Measurements from ENCODE around the gene SEPTIN1. TPM values are rescaled to one million over a fixed set of nuclear protein-coding genes. Genes with fewer than 3 reads are reported as not detected.

The SEPTIN1 gene
- total and polyA plus RNA-seq, 2 of the 13 experiments (the other 11 are each of a cell fraction or from before 2014, with no cell fraction given): 0.18 to 0.67 TPM

GRCh38 chr16:30394592-30395154 is 12.3 kb upstream of the SEPTIN1 start (continued):
- peak; percentile 45; the same call in 1 of the 2 replicates for TF ChIP-seq ELF4 (CRISPR knock-in tag; IDR thresholded peaks at IDR 0.05; ENCODE audit: borderline replicate concordance)
- no peak for TF ChIP-seq ATF2 (CRISPR knock-in tag; IDR thresholded peaks at IDR 0.05)
- TF ChIP-seq NFE2L1 (CRISPR knock-in tag; IDR thresholded peaks at IDR 0.05; ENCODE audit: borderline replicate concordance): no peak
- TF ChIP-seq ZNF431 (CRISPR knock-in tag; IDR thresholded peaks at IDR 0.05; ENCODE audit: borderline replicate concordance, low read depth): no peak
- no peak for TF ChIP-seq ZNF781 (CRISPR knock-in tag; IDR thresholded peaks at IDR 0.05; ENCODE audit: borderline replicate concordance, not compliant biosample characterization)
- no peak for TF ChIP-seq THRA (CRISPR knock-in tag; IDR thresholded peaks at IDR 0.05; ENCODE audit: borderline replicate concordance)
- TF ChIP-seq MBNL3 (CRISPR knock-in tag; conservative IDR thresholded peaks at IDR 0.05): no peak
- no peak for TF ChIP-seq ZNF468 (CRISPR knock-in tag; IDR thresholded peaks at IDR 0.05)
- TF ChIP-seq TMF1 (CRISPR knock-in tag; IDR thresholded peaks at IDR 0.05; ENCODE audit: low read depth): no peak
- TF ChIP-seq MED13 (CRISPR knock-in tag; IDR thresholded peaks at IDR 0.05): no peak
- TF ChIP-seq ZNF772 (CRISPR knock-in tag; IDR thresholded peaks at IDR 0.05): 0 out of 2 replicates have a peak, but pooled peaks have one; percentile 25
- TF ChIP-seq ZNF75D (CRISPR knock-in tag; IDR thresholded peaks at IDR 0.05; ENCODE audit: borderline replicate concordance): peak; percentile 71; the same call in 1 of the 2 replicates
- TF ChIP-seq ZNF264 (CRISPR knock-in tag; IDR thresholded peaks at IDR 0.05): 0 out of 2 replicates have a peak, but pooled peaks have one; percentile 15
- TF ChIP-seq ZNF558 (CRISPR knock-in tag; IDR thresholded peaks at IDR 0.05; ENCODE audit: borderline replicate concordance): 0 out of 2 replicates have a peak, but pooled peaks have one; percentile 53
- 0 out of 2 replicates have a peak, but pooled peaks have one; percentile 79 for TF ChIP-seq ZNF432 (CRISPR knock-in tag; IDR thresholded peaks at IDR 0.05; ENCODE audit: borderline replicate concordance)
- 0 out of 2 replicates have a peak, but pooled peaks have one; percentile 21 for TF ChIP-seq ZNF703 (CRISPR knock-in tag; IDR thresholded peaks at IDR 0.05; ENCODE audit: borderline replicate concordance)
- no peak for TF ChIP-seq ZNF484 (CRISPR knock-in tag; IDR thresholded peaks at IDR 0.05; ENCODE audit: borderline replicate concordance, low read depth)
- TF ChIP-seq RBFOX2 (IDR thresholded peaks at IDR 0.05; ENCODE audit: low read depth, low read length): no peak
- 0 out of 2 replicates have a peak, but pooled peaks have one; percentile 41 for TF ChIP-seq ZNF724P (CRISPR knock-in tag; IDR thresholded peaks at IDR 0.05; ENCODE audit: borderline replicate concordance)
